ENCODE results near the gene CDKN2D. TPM values are rescaled to one million over a fixed set of nuclear protein-coding genes. Genes with fewer than 3 reads are reported as not detected.

The CDKN2D gene
- 13.1 TPM for total RNA-seq
- long read RNA-seq, transcript CDKN2D-202 (2 exons, 1,422 nt), result major isoform, 32 of 32 reads
- long read RNA-seq, partial matches to known transcripts, result 0 of 32 reads
- long read RNA-seq, other reads (novel, unspliced or antisense), result 0 of 32 reads

GRCh38 chr19:10568826-10569651 is at the start of gene CDKN2D:
TSS of gene CDKN2D (minus strand) at chr19:10568979. CDS start at chr19:10568653, 326 bp downstream.
- Histone ChIP-seq H3K27me3 (ENCODE audit: low read depth) (no peaks in the 10 kb centered on the region), H3K27ac (peak within 1 kb of the TSS; percentile 82), H3K36me3 (no peaks in the 10 kb centered on the region), H3K9me3 (no peaks in the 10 kb centered on the region), H3K4me3 (peak within 1 kb of the TSS; percentile 89), H3K4me1 (peaks cover 33% of the 10 kb centered on the region)
- TF ChIP-seq CTCF (IDR thresholded peaks at IDR 0.05), result peak; percentile 35
- ATAC-seq (peak; percentile 88 to 94), DNase-seq (peak; percentile 100)
- intact Hi-C loops (cut with DNase I), result no loop called here

- ATAC-seq (peak; percentile 67 to 78), DNase-seq (no peak)
- intact Hi-C loops (cut with DNase I), result no loop called here
- Histone ChIP-seq H3K9me3 (no peaks in the 10 kb centered on the region), H3K27me3 (ENCODE audit: low read depth) (no peaks in the 10 kb centered on the region), H3K27ac (peak overlapping the region; percentile 67), H3K4me3 (peak overlapping the region; percentile 17), H3K4me1 (peaks cover 52% of the 10 kb centered on the region), H3K36me3 (peaks cover 8% of the 10 kb centered on the region)
- no peak for TF ChIP-seq CTCF (IDR thresholded peaks at IDR 0.05)
These were observed 48.8 kb upstream of the CDKN2D start for GRCh38 chr19:10617409-10618121.

GRCh38 chr19:10615429-10616023 is 46.7 kb upstream of the CDKN2D start:
- Histone ChIP-seq H3K36me3 (no peaks in the 10 kb centered on the region), H3K4me3 (no peak overlapping the region), H3K27ac (peak overlapping the region; percentile 21), H3K4me1 (peaks cover 67% of the 10 kb centered on the region), H3K27me3 (ENCODE audit: low read depth) (no peaks in the 10 kb centered on the region), H3K9me3 (no peaks in the 10 kb centered on the region)
- intact Hi-C loops (cut with DNase I), result no loop called here
- ATAC-seq (no peak), DNase-seq (no peak)
- no peak for TF ChIP-seq CTCF (IDR thresholded peaks at IDR 0.05)

- Histone ChIP-seq H3K4me3 (peak overlapping the region; percentile 2), H3K36me3 (no peaks in the 10 kb centered on the region), H3K27ac (peak overlapping the region; percentile 78), H3K27me3 (ENCODE audit: low read depth) (no peaks in the 10 kb centered on the region), H3K4me1 (peaks cover 64% of the 10 kb centered on the region), H3K9me3 (no peaks in the 10 kb centered on the region)
- ATAC-seq, result peak; percentile 95 to 97
- peak; percentile 87 for DNase-seq
- no peak for TF ChIP-seq CTCF (IDR thresholded peaks at IDR 0.05)
- intact Hi-C loops (cut with DNase I), result no loop called here
These were observed 43.8 kb upstream of the CDKN2D start for GRCh38 chr19:10612499-10613119.

GRCh38 chr19:10611907-10612306 is 43.1 kb upstream of the CDKN2D start:
- Histone ChIP-seq H3K27ac (peak overlapping the region; percentile 78), H3K27me3 (ENCODE audit: low read depth) (no peaks in the 10 kb centered on the region), H3K4me3 (no peak overlapping the region), H3K9me3 (no peaks in the 10 kb centered on the region), H3K4me1 (peaks cover 57% of the 10 kb centered on the region), H3K36me3 (no peaks in the 10 kb centered on the region)
- intact Hi-C loops (cut with DNase I), result no loop called here
- TF ChIP-seq CTCF (IDR thresholded peaks at IDR 0.05), result no peak
- no peak for ATAC-seq
- DNase-seq, result no peak
